HG02870 (cell line): ENCODE data around the gene PDPK1.
"Not testable (repeated sequence)": the region's sequence is repeated elsewhere in the genome, so short reads cannot be mapped to it uniquely, and the experiment has no call there.

Experiments
- ATAC-seq: cut with Tn5 transposase; IDR thresholded peaks from one replicate; pipeline ENCODE4 v1.9.1; 2021; ENCODE audit warnings: mild to moderate bottlenecking, moderate library complexity; ENCODE audit not compliant: unreplicated experiment

Gene PDPK1

DNA sequence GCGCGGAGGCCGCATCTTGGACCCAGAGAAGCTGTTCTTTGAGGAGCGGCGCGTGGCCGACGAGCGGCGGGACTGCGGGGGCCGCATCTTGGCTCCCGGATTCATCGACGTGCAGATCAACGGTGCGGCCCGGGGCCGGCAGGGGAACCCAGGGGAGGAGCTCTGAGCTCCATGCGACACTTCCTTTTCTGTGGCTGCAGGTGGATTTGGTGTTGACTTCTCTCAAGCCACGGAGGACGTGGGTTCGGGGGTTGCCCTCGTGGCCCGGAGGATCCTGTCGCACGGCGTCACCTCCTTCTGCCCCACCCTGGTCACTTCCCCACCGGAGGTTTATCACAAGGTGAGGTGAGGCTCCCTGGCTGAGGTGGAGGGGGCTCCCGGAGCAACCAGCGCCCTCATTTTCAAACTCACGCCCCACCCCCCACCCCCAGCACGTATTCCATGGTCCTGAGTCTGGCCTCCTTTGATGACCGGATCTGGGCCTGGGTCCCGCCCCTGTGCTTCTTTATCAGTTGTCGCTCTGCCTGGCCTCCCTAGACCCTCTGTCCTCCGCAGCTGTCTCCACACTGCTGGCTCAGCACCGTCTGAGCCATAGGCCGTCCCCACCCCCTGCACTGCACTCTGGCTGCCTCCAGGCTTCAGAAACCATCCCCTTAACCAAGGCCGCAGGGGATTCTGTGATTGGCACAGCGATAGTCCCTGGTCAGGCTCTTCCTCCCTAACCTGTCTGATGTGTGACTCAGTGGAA is 16.9 kb upstream of the PDPK1 start:
- ATAC-seq = peak; percentile 27

GRCh38 chr16:2523801-2524231 is 14.0 kb upstream of the PDPK1 start:
- ATAC-seq = no peak

DNA sequence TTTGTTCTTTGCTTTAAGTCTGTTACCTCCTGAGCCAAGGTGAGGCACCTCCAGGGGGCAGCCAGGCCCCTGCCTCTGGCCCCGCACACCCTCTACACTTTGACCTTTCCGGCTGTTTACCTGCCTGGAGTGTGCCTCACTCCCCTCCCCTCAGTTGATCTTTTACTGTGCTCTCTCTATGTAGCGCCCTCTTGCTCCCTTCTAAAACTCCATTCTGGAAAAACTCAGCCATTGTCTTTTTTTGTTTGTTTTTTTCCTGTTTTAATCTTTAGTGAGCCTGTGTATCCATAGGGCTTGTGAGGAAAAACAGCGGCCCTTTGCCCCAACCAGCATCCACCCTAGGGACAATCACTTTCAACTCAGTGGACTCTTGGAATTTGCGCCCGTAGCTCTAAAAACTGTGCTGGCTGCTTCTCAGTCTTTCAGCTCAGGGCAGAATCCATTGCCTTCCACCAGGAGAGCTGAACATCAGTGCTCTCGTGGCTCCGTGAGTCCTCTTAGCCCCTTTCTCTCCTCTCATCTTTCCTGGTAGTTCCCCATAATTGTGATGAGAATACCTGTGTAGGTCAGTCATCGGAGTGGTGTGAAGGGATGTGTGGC is 13.4 kb upstream of the PDPK1 start:
- ATAC-seq = no peak

GRCh38 chr16:2526135-2526534 is 11.7 kb upstream of the PDPK1 start:
- ATAC-seq = no peak

GRCh38 chr16:2527071-2527783 is 10.6 kb upstream of the PDPK1 start:
- ATAC-seq = no peak

DNA sequence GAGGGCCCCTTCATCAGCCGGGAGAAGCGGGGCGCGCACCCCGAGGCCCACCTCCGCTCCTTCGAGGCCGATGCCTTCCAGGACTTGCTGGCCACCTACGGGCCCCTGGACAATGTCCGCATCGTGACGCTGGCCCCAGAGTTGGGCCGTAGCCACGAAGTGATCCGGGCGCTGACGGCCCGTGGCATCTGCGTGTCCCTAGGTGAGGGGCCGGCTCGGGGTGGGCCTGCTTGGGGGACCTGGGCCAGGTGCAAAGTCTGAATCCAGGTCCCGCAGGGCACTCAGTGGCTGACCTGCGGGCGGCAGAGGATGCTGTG is 10.1 kb upstream of the PDPK1 start:
- no peak for ATAC-seq

GRCh38 chr16:2528161-2529060 is 9.4 kb upstream of the PDPK1 start:
- ATAC-seq = no peak

- ATAC-seq = no peak
Observed at GRCh38 chr16:2529061-2529931, 8.5 kb upstream of the PDPK1 start.

GRCh38 chr16:2529961-2530628 is 7.7 kb upstream of the PDPK1 start:
- no peak for ATAC-seq

DNA sequence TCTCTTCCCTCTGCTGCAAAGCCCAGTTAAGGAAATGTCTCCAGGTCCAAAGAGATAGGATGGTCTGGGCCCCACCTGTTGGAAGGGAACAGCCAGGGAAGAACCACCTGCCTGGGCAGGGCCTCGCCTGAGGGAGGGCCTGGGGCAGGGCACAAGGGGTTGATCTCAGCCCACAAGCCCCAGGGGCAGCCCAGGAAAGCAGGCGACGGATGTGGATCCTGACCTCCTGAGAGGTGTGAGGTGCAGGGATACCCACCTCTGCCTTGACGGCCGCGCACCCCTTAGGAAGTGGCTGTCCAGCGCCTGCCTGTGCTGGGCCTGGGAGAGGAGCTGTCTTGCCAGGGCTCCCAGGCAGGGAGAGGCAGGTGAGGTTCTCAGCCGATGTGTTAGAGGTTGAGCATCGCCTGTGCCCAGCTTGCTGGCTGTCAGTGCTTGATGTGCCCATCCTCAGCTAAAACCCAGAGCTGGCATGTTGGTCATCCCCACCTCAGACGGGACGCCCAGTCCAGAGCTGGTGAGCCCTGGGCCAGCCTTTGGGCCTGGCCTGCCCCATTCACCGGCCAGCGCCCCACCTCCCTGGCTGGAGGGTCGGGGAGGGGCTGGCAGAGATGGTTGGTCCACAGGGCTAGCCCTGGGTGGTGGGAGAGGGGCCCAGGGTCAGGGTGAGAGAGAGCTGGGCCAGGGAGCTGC is 7.0 kb upstream of the PDPK1 start:
- no peak for ATAC-seq

DNA sequence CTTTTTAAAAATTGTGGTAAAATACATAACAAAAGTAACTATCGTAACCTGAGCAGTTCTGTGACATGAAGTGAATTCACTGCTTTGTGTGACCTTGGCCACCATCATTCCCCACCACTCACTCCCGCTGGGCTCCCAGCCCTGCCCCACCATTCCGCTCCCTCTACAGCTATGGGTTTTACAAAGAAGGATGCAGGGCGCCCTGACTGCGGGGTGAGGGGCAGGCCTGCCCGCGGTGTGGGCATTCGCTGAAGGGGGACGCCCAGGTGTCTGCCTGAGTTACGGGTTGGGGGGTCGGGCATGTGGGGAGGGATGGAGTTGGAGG is 6.5 kb upstream of the PDPK1 start, which contains the start of gene CEMP1:
Gene CEMP1 (minus strand): TSS at position 38 of the 325 bp plus-strand sequence. CDS start 335 bp downstream, outside the sequence.
- no peak for ATAC-seq

GRCh38 chr16:2531696-2532493 is 5.9 kb upstream of the PDPK1 start:
- ATAC-seq = peak; percentile 83

DNA sequence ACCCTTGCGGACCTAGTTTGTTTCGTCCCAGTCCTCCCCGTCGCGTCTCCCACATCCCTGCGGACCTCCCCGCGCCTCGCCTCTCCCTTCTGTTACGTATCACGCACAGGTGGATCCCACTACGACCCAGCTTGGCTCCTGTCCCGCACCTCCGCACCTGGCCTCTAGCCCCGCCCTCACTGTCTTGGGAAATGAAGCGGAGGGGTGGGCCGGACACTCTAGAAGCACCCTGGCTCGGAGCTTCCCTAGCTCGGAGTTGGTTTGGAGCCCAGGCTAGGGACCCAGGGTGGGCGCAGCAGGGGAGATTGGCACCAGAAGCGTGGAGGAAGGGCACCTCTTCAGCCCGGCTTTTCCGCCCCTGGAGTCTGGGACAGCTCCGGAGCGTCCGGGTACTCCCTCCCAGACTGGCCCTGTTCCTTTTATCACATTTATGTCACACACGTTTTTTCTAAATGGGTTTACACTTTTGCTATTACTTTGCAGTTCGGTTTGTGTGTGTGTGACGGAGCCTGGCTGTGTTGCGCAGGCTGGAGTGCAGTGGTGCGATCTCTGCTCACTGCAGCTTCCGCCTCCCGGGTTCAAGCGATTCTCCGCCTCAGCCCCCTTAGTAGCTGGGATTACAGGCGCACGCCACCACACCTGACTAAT is 5.2 kb upstream of the PDPK1 start:
- no peak for ATAC-seq

- not testable (repeated sequence) for ATAC-seq
Observed at GRCh38 chr16:2533142-2533755, 4.6 kb upstream of the PDPK1 start.

DNA sequence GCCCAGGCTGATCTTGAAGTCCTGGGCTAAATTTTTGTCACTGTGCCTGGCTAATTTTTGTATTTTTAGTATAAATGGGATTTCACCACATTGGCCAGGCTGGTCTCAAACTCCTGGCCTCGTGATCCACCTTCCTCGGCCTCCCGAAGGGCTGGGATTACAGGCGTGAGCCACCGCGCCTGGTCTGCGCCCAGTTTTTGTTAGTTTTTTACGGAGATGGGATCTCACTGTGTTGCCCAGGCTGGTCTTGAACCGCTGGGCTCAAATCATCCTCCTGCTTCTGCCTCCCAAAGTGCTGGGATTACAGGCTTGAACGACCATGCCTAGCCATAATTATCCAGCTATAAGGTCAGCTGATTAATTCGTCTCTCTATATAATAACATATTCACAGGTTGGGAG is 3.9 kb upstream of the PDPK1 start:
- ATAC-seq = no peak

GRCh38 chr16:2534335-2534734 is 3.5 kb upstream of the PDPK1 start:
- ATAC-seq = not testable (repeated sequence)

DNA sequence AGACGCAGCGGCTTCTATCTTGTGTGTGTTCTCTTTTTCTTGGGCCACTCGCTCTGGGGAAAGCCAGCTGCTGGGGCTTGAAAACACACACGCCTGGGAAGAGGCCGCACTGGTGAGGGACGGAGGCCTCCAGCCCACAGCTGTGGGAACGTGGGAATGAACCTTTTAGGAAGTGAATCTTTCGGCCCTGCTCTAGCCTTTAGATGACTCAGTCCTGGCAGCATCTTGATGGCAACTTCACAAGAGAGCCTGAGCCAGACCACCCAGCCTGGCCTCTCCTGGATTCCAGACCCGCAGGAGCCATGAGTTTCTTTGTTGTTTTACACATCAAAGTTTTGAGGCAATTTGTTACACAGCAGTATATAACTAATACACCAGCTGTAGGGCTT is 2.2 kb upstream of the PDPK1 start:
- ATAC-seq = no peak
